Lung (tissue), 12 donors: ENCODE data around the gene EPB41L3. TPM values are rescaled to one million over a fixed set of nuclear protein-coding genes. Genes with fewer than 3 reads are reported as not detected.

Source experiments
- ATAC-seq: fragments of 200-7000 bp; cut with Tn5 transposase; one replicate; pipeline ENCODE4 v1.9.1; 2020; ENCODE audit warnings: moderate number of reproducible peaks; ENCODE audit not compliant: insufficient read depth, low FRiP score
- DNase-seq, 3 donors: peaks; one replicate each; pipeline ENCODE4 v3.0.0-alpha.2; 2013 to 2017
- H3K27ac ChIP-seq, 2 donors: one replicate each; pipeline ENCODE4 v1.5.1; 2013; ENCODE audit warnings: mild to moderate bottlenecking in 2 of 2, moderate library complexity in 2 of 2, control low read depth in 1 of 2, inconsistent platforms in 1 of 2, low read depth in 1 of 2, low read length in 1 of 2
- H3K27me3 ChIP-seq, 3 donors: one replicate each; pipeline ENCODE4 v1.5.1; 2013; ENCODE audit warnings: low read length in 2 of 3; ENCODE audit not compliant: control insufficient read depth in 3 of 3, insufficient read depth in 3 of 3
- H3K36me3 ChIP-seq, 4 donors: one replicate each; pipeline ENCODE4 v1.5.1; 2013; ENCODE audit warnings: low read length in 4 of 4, mild to moderate bottlenecking in 1 of 4, moderate library complexity in 1 of 4; ENCODE audit not compliant: control insufficient read depth in 4 of 4, insufficient read depth in 4 of 4
- H3K4me1 ChIP-seq, 5 donors: one replicate each; pipeline ENCODE4 v1.5.1; 2013; ENCODE audit warnings: low read length in 5 of 5, mild to moderate bottlenecking in 2 of 5, moderate library complexity in 1 of 5; ENCODE audit not compliant: control insufficient read depth in 5 of 5, insufficient read depth in 5 of 5
- H3K4me3 ChIP-seq: one replicate; pipeline ENCODE4 v1.5.1; 2013; ENCODE audit warnings: mild to moderate bottlenecking, control low read depth, moderate library complexity
- H3K9ac ChIP-seq, 2 donors: one replicate each; pipeline ENCODE4 v1.5.1; 2013; ENCODE audit warnings: low read length in 2 of 2, control low read depth in 1 of 2; ENCODE audit not compliant: insufficient read depth in 1 of 2
- H3K9me3 ChIP-seq, 4 donors: one replicate each; pipeline ENCODE4 v1.5.1; 2013; ENCODE audit warnings: low read length in 3 of 4, mild to moderate bottlenecking in 1 of 4, moderate library complexity in 1 of 4; ENCODE audit not compliant: control insufficient read depth in 4 of 4, insufficient read depth in 3 of 4
- CTCF ChIP-seq: IDR thresholded peaks from 2 replicates; pipeline ENCODE4 v1.5.1; 2012; ENCODE audit warnings: mild to moderate bottlenecking; ENCODE audit errors: control extremely low read depth, extremely low read depth
- WGBS, 2 donors: extraction: QIAGEN DNeasy Blood & Tissue Kit; methylation state at CpG; one replicate each; pipeline ENCODE4 v1.1.7; 2013; 5-methylcytosine and 5-hydroxymethylcytosine counted together
- polyA plus RNA-seq, 2 donors: library from polyadenylated mRNA; stranded (reverse); fragments of 200-250 nt; gene quantifications; one replicate each; pipeline ENCODE4 v1.2.1, GENCODE V29; 2013
- total RNA-seq, 2 donors: library from RNA; depleted of rRNA in 1 of 2; stranded (reverse); fragments of >200 nt in 1 of 2; gene quantifications; one replicate each; pipeline ENCODE4 v1.2.1, GENCODE V29; 2014 to 2021
- donor health status: control.
- donor health status: control.
- donor health status: Bipolar disorder and iron deficiency.
- donor health status: healthy.
- donor health status: DM: yes; HTN: yes; CAD: no.

EPB41L3 gene
- total and polyA plus RNA-seq, 4 donors: 19.0 to 64.0 (median 39.9) TPM

- Histone ChIP-seq H3K4me3 (no peak overlapping the region), H3K36me3 (no peaks in the 10 kb centered on the region), H3K9ac (no peak overlapping the region), H3K9me3 (no peaks in the 10 kb centered on the region), H3K4me1 (peaks cover 0 to 2% (median 0%) of the 10 kb centered on the region in 5 donors), H3K27ac (no peak overlapping the region), H3K27me3 (no peaks in the 10 kb centered on the region)
- TF ChIP-seq CTCF: no peak
- DNase-seq: no peak
- WGBS, 2 donors: 64 to 78% methylated on average over 2 of the region's 2 CpGs
- ATAC-seq: no peak
Observed at GRCh38 chr18:5507756-5508155, 36.0 kb downstream of the EPB41L3 start.

- H3K27ac ChIP-seq: no peak overlapping the region
- peaks cover 0 to 2% (median 0%) of the 10 kb centered on the region in 5 donors for H3K4me1 ChIP-seq
- H3K27me3 ChIP-seq: no peaks in the 10 kb centered on the region
- WGBS, 2 donors: 91 to 95% methylated on average over 8 of the region's 8 CpGs
- ATAC-seq (no peak), DNase-seq (no peak)
- no peak for TF ChIP-seq CTCF
- no peaks in the 10 kb centered on the region for H3K36me3 ChIP-seq
- no peak overlapping the region for H3K9ac ChIP-seq
- no peak overlapping the region for H3K4me3 ChIP-seq
- no peaks in the 10 kb centered on the region for H3K9me3 ChIP-seq
Observed at GRCh38 chr18:5506174-5506573, 37.6 kb downstream of the EPB41L3 start.

GRCh38 chr18:5503740-5504139, 40.1 kb downstream of the EPB41L3 start:
- Histone ChIP-seq H3K9ac (no peak overlapping the region), H3K4me3 (no peak overlapping the region), H3K27ac (no peak overlapping the region), H3K9me3 (no peaks in the 10 kb centered on the region), H3K36me3 (no peaks in the 10 kb centered on the region), H3K4me1 (peaks cover 0 to 2% (median 0%) of the 10 kb centered on the region in 5 donors), H3K27me3 (no peaks in the 10 kb centered on the region)
- TF ChIP-seq CTCF: no peak
- DNase-seq (no peak), ATAC-seq (no peak)
